Left ventricle myocardium inferior (tissue), 1 donor: ENCODE results near the gene NHSL1. TPM values are rescaled to one million over a fixed set of nuclear protein-coding genes. Genes with fewer than 3 reads are reported as not detected.

Experiments used
- DNase-seq: peaks from one replicate; pipeline ENCODE4 v3.0.0-alpha.2; 2020
- H3K27ac ChIP-seq: fragments of 200-600 bp; replicated peaks from 2 replicates; pipeline ENCODE4 v1.8.0; 2021
- H3K27me3 ChIP-seq: fragments of 200-600 bp; 2 replicates; pipeline ENCODE4 v1.8.0; 2021; ENCODE audit warnings: low read depth
- H3K36me3 ChIP-seq: fragments of 200-600 bp; 2 replicates; pipeline ENCODE4 v1.8.0; 2021
- H3K4me1 ChIP-seq: fragments of 200-600 bp; 2 replicates; pipeline ENCODE4 v1.8.0; 2021
- H3K4me3 ChIP-seq: fragments of 200-600 bp; 2 replicates; pipeline ENCODE4 v1.8.0; 2021; ENCODE audit warnings: mild to moderate bottlenecking, moderate library complexity
- H3K9me3 ChIP-seq: fragments of 200-600 bp; replicated peaks from 2 replicates; pipeline ENCODE4 v1.8.0; 2021
- intact Hi-C: fragments of 100-400 bp; cut with micrococcal nuclease; formaldehyde crosslinking; loops from one replicate; pipeline ENCODE4 v1.11.0; 2022
- total RNA-seq: library from RNA; stranded (reverse); fragmentation: NEBNext Ultra II Directional; extraction: Animal tissue kit (Norgen Biotek cat#: 25700); gene quantifications from one replicate; pipeline ENCODE4 v1.2.1, GENCODE V29; 2021
- TF ChIP-seq, protein P1 (sequence below): fragments of 200-600 bp; IDR thresholded peaks from 2 replicates; pipeline ENCODE4 v1.8.0; 2021; ENCODE audit warnings: antibody characterized with exemption, mild to moderate bottlenecking, borderline replicate concordance
- donor health status: DM: no; HTN: yes; CAD: no; lungs with severe emphysema.

The NHSL1 gene
- total RNA-seq, 1 donor from 2014 or later = 44.7 TPM

DNA sequence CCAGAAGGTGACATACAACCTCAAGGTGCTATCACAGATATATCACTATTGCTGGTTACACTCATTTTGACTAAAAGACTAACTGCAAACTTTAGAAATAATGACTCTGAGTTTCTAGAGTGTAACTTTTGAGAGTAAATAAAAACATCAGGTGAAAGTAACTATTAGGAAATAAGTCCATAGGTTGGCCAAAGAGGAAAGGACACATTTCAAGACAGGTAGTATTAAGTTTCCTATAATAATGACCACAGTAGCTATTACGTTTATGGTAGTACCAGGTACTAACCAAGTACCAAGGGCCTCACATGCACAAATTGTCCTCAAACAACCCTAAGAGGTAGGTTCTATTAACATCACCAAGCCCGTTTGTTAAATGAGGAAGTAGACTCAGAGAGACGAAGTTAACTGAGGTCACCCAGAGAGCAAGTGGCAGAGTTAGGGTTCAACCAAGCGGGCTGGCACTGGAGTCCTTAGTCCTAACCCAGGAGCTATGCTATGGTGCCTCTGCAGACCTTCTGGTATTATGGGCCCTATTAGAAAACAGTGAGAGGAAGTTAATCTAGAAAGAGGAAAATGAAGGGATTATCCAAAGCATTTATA, 58.4 kb downstream of the NHSL1 start:
- TF ChIP-seq, protein P1, sequence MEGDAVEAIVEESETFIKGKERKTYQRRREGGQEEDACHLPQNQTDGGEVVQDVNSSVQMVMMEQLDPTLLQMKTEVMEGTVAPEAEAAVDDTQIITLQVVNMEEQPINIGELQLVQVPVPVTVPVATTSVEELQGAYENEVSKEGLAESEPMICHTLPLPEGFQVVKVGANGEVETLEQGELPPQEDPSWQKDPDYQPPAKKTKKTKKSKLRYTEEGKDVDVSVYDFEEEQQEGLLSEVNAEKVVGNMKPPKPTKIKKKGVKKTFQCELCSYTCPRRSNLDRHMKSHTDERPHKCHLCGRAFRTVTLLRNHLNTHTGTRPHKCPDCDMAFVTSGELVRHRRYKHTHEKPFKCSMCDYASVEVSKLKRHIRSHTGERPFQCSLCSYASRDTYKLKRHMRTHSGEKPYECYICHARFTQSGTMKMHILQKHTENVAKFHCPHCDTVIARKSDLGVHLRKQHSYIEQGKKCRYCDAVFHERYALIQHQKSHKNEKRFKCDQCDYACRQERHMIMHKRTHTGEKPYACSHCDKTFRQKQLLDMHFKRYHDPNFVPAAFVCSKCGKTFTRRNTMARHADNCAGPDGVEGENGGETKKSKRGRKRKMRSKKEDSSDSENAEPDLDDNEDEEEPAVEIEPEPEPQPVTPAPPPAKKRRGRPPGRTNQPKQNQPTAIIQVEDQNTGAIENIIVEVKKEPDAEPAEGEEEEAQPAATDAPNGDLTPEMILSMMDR = no peak
- no peaks in the 10 kb centered on the region for H3K36me3 ChIP-seq
- intact Hi-C loops = no loop called here
- no peaks in the 10 kb centered on the region for H3K9me3 ChIP-seq
- no peak for DNase-seq
- H3K27ac ChIP-seq = peak overlapping the region; percentile 64
- H3K4me1 ChIP-seq = peaks cover 54% of the 10 kb centered on the region
- no peak overlapping the region for H3K4me3 ChIP-seq
- no peaks in the 10 kb centered on the region for H3K27me3 ChIP-seq

DNA sequence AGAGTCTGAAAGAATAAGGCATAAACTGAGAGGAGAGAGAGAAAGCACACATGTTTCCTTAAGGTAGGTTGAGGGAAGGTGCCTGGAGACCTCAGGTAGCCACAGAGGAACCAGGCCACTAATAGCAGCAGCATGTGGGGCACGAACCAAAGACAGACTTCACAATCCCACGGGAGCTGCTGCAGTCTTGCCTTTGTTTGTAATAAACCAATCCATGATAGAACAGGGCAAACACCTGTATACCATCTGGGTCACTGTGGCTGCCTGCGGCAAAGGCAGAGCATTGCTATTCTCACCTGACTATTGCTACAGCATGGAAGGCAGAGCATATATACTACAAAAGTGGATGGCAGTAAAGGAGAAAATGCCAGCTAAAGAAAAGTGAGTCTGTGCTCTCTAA, 59.0 kb downstream of the NHSL1 start:
- Histone ChIP-seq H3K9me3 (no peaks in the 10 kb centered on the region), H3K36me3 (no peaks in the 10 kb centered on the region), H3K27me3 (no peaks in the 10 kb centered on the region), H3K27ac (peak overlapping the region; percentile 41), H3K4me1 (peaks cover 55% of the 10 kb centered on the region), H3K4me3 (no peak overlapping the region)
- TF ChIP-seq, protein P1 = no peak
- intact Hi-C loops = no loop called here
- DNase-seq = no peak

DNA sequence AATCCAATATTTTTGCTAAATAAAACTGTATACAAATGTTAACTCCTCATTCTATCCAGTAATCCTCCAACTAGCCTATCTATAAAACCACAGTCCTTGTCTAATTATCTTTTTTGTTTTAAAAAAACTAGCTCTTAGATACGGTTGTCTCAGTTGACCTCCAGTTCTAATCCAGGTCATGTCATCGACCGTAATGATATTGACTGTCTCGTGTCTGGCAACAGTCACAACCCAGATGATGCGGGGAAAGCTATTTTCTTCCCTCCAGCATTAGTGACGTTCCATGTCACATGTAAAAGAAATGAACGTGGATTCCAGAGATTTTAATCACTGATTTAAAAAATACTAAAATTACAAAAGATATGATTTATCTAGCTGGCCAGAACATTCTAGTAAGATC, 59.7 kb downstream of the NHSL1 start:
- no peaks in the 10 kb centered on the region for H3K9me3 ChIP-seq
- H3K36me3 ChIP-seq = no peaks in the 10 kb centered on the region
- H3K4me3 ChIP-seq = no peak overlapping the region
- H3K4me1 ChIP-seq = peaks cover 55% of the 10 kb centered on the region
- no peaks in the 10 kb centered on the region for H3K27me3 ChIP-seq
- DNase-seq = no peak
- peak overlapping the region; percentile 41 for H3K27ac ChIP-seq
- TF ChIP-seq, protein P1 = no peak
- intact Hi-C loops = loop anchor here (10.0 kb wide), 1 partner anchor 65 kb away; no protein-coding TSS in a partner anchor

DNA sequence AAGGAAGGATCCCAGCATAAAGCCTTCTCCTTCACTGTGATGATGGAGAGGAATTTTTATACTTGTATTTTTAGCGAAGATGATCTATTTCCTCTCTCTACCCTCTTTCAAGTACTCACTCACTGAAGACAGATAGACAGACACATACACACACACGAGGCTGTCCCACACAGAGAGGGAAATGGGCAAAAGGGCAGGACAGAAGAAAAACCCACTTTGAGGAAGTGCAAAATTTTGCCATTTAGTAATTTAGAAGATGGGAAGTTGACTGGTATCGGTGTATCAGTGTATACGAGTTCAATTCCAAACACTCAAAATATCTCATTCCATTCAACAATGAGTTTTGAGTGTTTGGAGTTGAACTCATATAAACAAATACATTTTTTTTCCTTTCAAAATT, 64.4 kb downstream of the NHSL1 start:
- intact Hi-C loops = loop anchor here (10.0 kb wide), 1 partner anchor 70 kb away; no protein-coding TSS in a partner anchor
- DNase-seq = no peak
- Histone ChIP-seq H3K9me3 (no peaks in the 10 kb centered on the region), H3K36me3 (no peaks in the 10 kb centered on the region), H3K4me1 (peaks cover 55% of the 10 kb centered on the region), H3K27me3 (no peaks in the 10 kb centered on the region), H3K4me3 (no peak overlapping the region), H3K27ac (peak overlapping the region; percentile 31)
- TF ChIP-seq, protein P1 = no peak

DNA sequence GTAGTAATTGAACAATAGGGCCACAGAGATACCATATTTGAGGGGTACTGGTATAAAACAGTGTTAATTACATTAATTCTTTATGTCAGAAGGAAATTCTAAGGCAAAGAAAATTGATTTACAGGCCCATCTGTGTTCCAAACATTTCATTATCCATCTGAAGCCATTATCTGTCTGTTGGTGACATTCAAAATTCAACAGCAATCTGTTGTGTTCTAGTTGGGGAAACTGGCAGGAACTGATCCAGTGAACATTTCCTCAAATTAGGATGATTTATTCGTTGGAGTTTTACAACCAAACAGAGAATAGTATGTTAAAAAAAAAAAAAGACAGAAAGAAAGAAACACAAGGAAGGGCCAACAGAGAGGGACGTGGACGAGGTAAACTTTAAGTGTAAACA, 65.2 kb downstream of the NHSL1 start:
- TF ChIP-seq, protein P1 = no peak
- no peaks in the 10 kb centered on the region for H3K36me3 ChIP-seq
- intact Hi-C loops = loop anchor here (10.0 kb wide), 1 partner anchor 71 kb away; no protein-coding TSS in a partner anchor
- H3K4me3 ChIP-seq = no peak overlapping the region
- peaks cover 55% of the 10 kb centered on the region for H3K4me1 ChIP-seq
- no peaks in the 10 kb centered on the region for H3K27me3 ChIP-seq
- H3K27ac ChIP-seq = no peak overlapping the region
- H3K9me3 ChIP-seq = no peaks in the 10 kb centered on the region
- no peak for DNase-seq

DNA sequence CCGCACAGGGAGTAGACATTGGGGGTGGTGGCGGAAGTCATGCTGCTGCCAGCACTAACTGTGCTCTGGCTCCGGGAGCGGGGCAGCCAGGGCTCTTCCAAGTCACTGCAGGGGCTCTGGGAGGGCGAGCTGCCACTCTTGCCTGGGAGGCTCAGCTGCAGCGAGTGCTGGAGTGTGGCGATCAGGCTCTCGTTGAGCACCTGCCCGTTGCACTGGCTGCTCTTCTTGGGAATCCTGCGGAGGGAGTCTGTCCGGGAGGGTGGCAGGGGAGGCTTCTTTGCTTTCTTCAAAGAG, 67.3 kb downstream of the NHSL1 start:
- intact Hi-C loops = loop anchor here (10.0 kb wide), 1 partner anchor 73 kb away; no protein-coding TSS in a partner anchor

More for the DNA sequence above, 67.3 kb downstream of the NHSL1 start:
- H3K27ac ChIP-seq = peak overlapping the region; percentile 83
- no peaks in the 10 kb centered on the region for H3K36me3 ChIP-seq
- no peaks in the 10 kb centered on the region for H3K9me3 ChIP-seq
- no peaks in the 10 kb centered on the region for H3K27me3 ChIP-seq
- TF ChIP-seq, protein P1 = no peak
- DNase-seq = no peak
- H3K4me1 ChIP-seq = peaks cover 61% of the 10 kb centered on the region
- no peak overlapping the region for H3K4me3 ChIP-seq
